ENCODE measurements around the gene IL10RB. TPM values are rescaled to one million over a fixed set of nuclear protein-coding genes. Genes with fewer than 3 reads are reported as not detected.
A peak's percentile ranks its signal among the peaks of the same experiment; 100 is the strongest.

Gene IL10RB
- total and polyA plus RNA-seq, 2 of the 8 experiments (the other 6 are each of a cell fraction or from before 2014, with no cell fraction given): 2.7 to 3.2 TPM

- TF ChIP-seq EZH2 (IDR thresholded peaks at IDR 0.05; ENCODE audit: low read depth, low read length, severe bottlenecking) (no peak), RNF2 (IDR thresholded peaks at IDR 0.05; ENCODE audit: borderline replicate concordance, low read depth, low read length, missing control alignments, poor library complexity, severe bottlenecking) (no peak), HDAC2 (IDR thresholded peaks at IDR 0.05; ENCODE audit: borderline replicate concordance in 1 of 2, low read depth in 2 of 2, low read length in 2 of 2) (peak in 1 of 2 experiments; percentile 41; a peak in 2 of 4 replicates), CTBP2 (IDR thresholded peaks at IDR 0.05; ENCODE audit: borderline replicate concordance, insufficient read depth, insufficient read length, low read length) (no peak), SP4 (IDR thresholded peaks at IDR 0.05; ENCODE audit: low read length) (peak; percentile 78; the same call in 1 of the 2 replicates), SIX5 (IDR thresholded peaks at IDR 0.05; ENCODE audit: low read depth, low read length) (no peak), CBX5 (IDR thresholded peaks at IDR 0.05; ENCODE audit: low read depth, low read length) (no peak), SIN3A (conservative IDR thresholded peaks at IDR 0.05 in 1 of 2, IDR thresholded peaks at IDR 0.05 in 1 of 2; ENCODE audit: low read depth in 1 of 2, low read length in 2 of 2) (no peak), FOSL1 (IDR thresholded peaks at IDR 0.05; ENCODE audit: insufficient read depth, low read depth, low read length) (0 out of 2 replicates have a peak, but pooled peaks have one; percentile 40), POLR2A (IDR thresholded peaks at IDR 0.05; ENCODE audit: control extremely low read depth in 1 of 2, low read depth in 2 of 2, low read length in 2 of 2) (peak; percentile 70 to 83; a peak in 2 of 3 replicates), EGR1 (IDR thresholded peaks at IDR 0.05; ENCODE audit: borderline replicate concordance, low read depth, low read length) (no peak), ZNF274 (IDR thresholded peaks at IDR 0.05; ENCODE audit: borderline replicate concordance, extremely low read depth, low read length) (no peak), RXRA (IDR thresholded peaks at IDR 0.05; ENCODE audit: insufficient read depth, low read depth, low read length) (no peak), CREB1 (IDR thresholded peaks at IDR 0.05) (peak; percentile 69), CHD1 (IDR thresholded peaks at IDR 0.05; ENCODE audit: low read depth, low read length) (no peak), CBX8 (IDR thresholded peaks at IDR 0.05; ENCODE audit: borderline replicate concordance, low read depth, low read length) (no peak), POU5F1 (IDR thresholded peaks at IDR 0.05; ENCODE audit: low read depth, low read length) (no peak), SP2 (IDR thresholded peaks at IDR 0.05; ENCODE audit: low read length) (no peak), NANOG (IDR thresholded peaks at IDR 0.05; ENCODE audit: insufficient read depth, low read depth, low read length, poor library complexity, severe bottlenecking) (no peak), ATF3 (IDR thresholded peaks at IDR 0.05; ENCODE audit: insufficient read depth, low read depth, low read length) (no peak), MAFK (IDR thresholded peaks at IDR 0.05; ENCODE audit: low read depth, low read length) (no peak)
Measured at GRCh38 chr21:33324291-33325221, 58.4 kb downstream of the IL10RB start, which contains the start of gene IFNAR1 (continued).

All from H1 (cell line).